IMR-90 (cell line): ENCODE measurements around the gene CIZ1. TPM values are rescaled to one million over a fixed set of nuclear protein-coding genes. Genes with fewer than 3 reads are reported as not detected.

Experiments
- ATAC-seq: fragments of 200-7000 bp; cut with Tn5 transposase; 2 replicates; pipeline ENCODE4 v1.9.1; 2020; ENCODE audit warnings: low read depth, mild to moderate bottlenecking, moderate library complexity
- BruUV-seq: library from RNA; stranded (reverse); fragments of 400-500 nt; replicated peaks from 2 replicates; lab custom pipeline; 2021; lab: Mats Ljungman, UMichigan
- CTCF ChIA-PET: fragments of 300-600 bp; formaldehyde crosslinking; extraction: SDS; loops from one replicate; lab custom pipeline; 2021; ENCODE audit warnings: antibody characterized with exemption; lab: Yijun Ruan, JAX
- POLR2A ChIA-PET: fragments of 300-600 bp; sonication (Branson Sonifier 250); formaldehyde crosslinking; loops from one replicate; lab custom pipeline; 2022; ENCODE audit warnings: antibody characterized with exemption; ENCODE audit not compliant: unreplicated experiment; lab: Charles Lee
- DNase-seq: peaks from one replicate; pipeline ENCODE4 v3.0.0; 2013
- H2AFZ ChIP-seq: replicated peaks from 2 replicates; pipeline ENCODE3; 2013; ENCODE audit warnings: low read length, mild to moderate bottlenecking; ENCODE audit not compliant: poor library complexity
- H2AK5ac ChIP-seq: 2 replicates; pipeline ENCODE4 v1.6.1; 2013; ENCODE audit warnings: low read depth, low read length, inconsistent platforms
- H2AK9ac ChIP-seq: replicated peaks from 2 replicates; pipeline ENCODE3; 2013; ENCODE audit warnings: mild to moderate bottlenecking, low read depth, low read length, moderate library complexity; ENCODE audit not compliant: poor library complexity
- H2BK120ac ChIP-seq: 2 replicates; pipeline ENCODE4 v1.6.1; 2013; ENCODE audit warnings: low read depth, low read length, inconsistent platforms
- H2BK15ac ChIP-seq: 3 replicates; pipeline ENCODE4 v1.6.1; 2013; ENCODE audit warnings: low read depth, low read length, inconsistent platforms
- H2BK20ac ChIP-seq: 2 replicates; pipeline ENCODE4 v1.6.1; 2013; ENCODE audit warnings: low read depth, mild to moderate bottlenecking, inconsistent platforms, low read length, moderate library complexity
- H2BK5ac ChIP-seq: 2 replicates; pipeline ENCODE4 v1.6.1; 2013; ENCODE audit warnings: mild to moderate bottlenecking, low read depth, low read length, inconsistent platforms; ENCODE audit not compliant: poor library complexity, severe bottlenecking
- H3K14ac ChIP-seq: replicated peaks from 2 replicates; pipeline ENCODE4 v1.6.1; 2013; ENCODE audit warnings: low read depth, low read length, inconsistent platforms
- H3K18ac ChIP-seq: 2 replicates; pipeline ENCODE4 v1.6.1; 2013; ENCODE audit warnings: low read depth, low read length, control low read depth
- H3K23ac ChIP-seq: 2 replicates; pipeline ENCODE4 v1.6.1; 2013; ENCODE audit warnings: low read depth, low read length, inconsistent platforms
- H3K27ac ChIP-seq: 2 replicates; pipeline ENCODE4 v1.5.1; 2013; ENCODE audit warnings: mild to moderate bottlenecking, control low read depth, low read length; ENCODE audit not compliant: insufficient read depth
- H3K27me3 ChIP-seq: 2 replicates; pipeline ENCODE4 v1.6.1; 2013; ENCODE audit warnings: low read length; ENCODE audit not compliant: control insufficient read depth, insufficient read depth
- H3K36me3 ChIP-seq: 2 replicates; pipeline ENCODE4 v1.6.1; 2013; ENCODE audit warnings: low read length, mixed read lengths; ENCODE audit not compliant: control insufficient read depth, insufficient read depth
- H3K4ac ChIP-seq: 2 replicates; pipeline ENCODE4 v1.6.1; 2013; ENCODE audit warnings: low read depth, low read length, inconsistent platforms
- H3K4me1 ChIP-seq: 2 replicates; pipeline ENCODE4 v1.6.1; 2013; ENCODE audit warnings: low read length, mixed read lengths; ENCODE audit not compliant: control insufficient read depth, insufficient read depth
- H3K4me2 ChIP-seq: 2 replicates; pipeline ENCODE4 v1.6.1; 2013; ENCODE audit warnings: low read depth, mild to moderate bottlenecking, control low read depth, low read length, moderate library complexity
- H3K4me3 ChIP-seq: 2 replicates; pipeline ENCODE4 v1.5.1; 2013; ENCODE audit warnings: low read depth, mild to moderate bottlenecking, control low read depth, low read length, moderate library complexity; ENCODE audit not compliant: insufficient read depth
- H3K56ac ChIP-seq: 2 replicates; pipeline ENCODE4 v1.6.1; 2013; ENCODE audit warnings: low read length, inconsistent platforms; ENCODE audit not compliant: insufficient read depth; ENCODE audit errors: extremely low read depth
- H3K79me1 ChIP-seq, 2 experiments: 2 replicates each; pipeline ENCODE4 v1.6.1; 2013; ENCODE audit warnings: low read length in 2 of 2, inconsistent platforms in 1 of 2, low read depth in 1 of 2
- H3K9ac ChIP-seq: 2 replicates; pipeline ENCODE4 v1.6.1; 2013; ENCODE audit warnings: low read depth, low read length, control low read depth
- H3K9me1 ChIP-seq: 2 replicates; pipeline ENCODE4 v1.6.1; 2013; ENCODE audit warnings: low read length, inconsistent platforms; ENCODE audit not compliant: insufficient read depth
- H3K9me3 ChIP-seq: 2 replicates; pipeline ENCODE4 v1.6.1; 2013; ENCODE audit warnings: low read length; ENCODE audit not compliant: control insufficient read depth, insufficient read depth
- H4K20me1 ChIP-seq: 2 replicates; pipeline ENCODE4 v1.6.1; 2013; ENCODE audit warnings: low read length, inconsistent platforms; ENCODE audit not compliant: insufficient read depth
- H4K5ac ChIP-seq: 2 replicates; pipeline ENCODE4 v1.6.1; 2013; ENCODE audit warnings: mild to moderate bottlenecking, low read depth, low read length, control low read depth
- H4K8ac ChIP-seq, 2 experiments: 2 replicates each; pipeline ENCODE4 v1.6.1; 2013; ENCODE audit warnings: low read depth in 2 of 2, low read length in 2 of 2, control low read depth in 1 of 2, inconsistent platforms in 1 of 2
- H4K91ac ChIP-seq: 2 replicates; pipeline ENCODE4 v1.6.1; 2013; ENCODE audit warnings: low read depth, low read length, inconsistent platforms; ENCODE audit not compliant: insufficient read depth
- BHLHE40 ChIP-seq: fragments of 150-350 bp; IDR thresholded peaks from 2 replicates; pipeline ENCODE4 v1.6.1; 2016; ENCODE audit warnings: mild to moderate bottlenecking, low read depth, low read length
- CEBPB ChIP-seq: IDR thresholded peaks from 2 replicates; pipeline ENCODE4 v1.6.1; 2012; ENCODE audit warnings: low read depth, low read length, improper control_type of control experiment
- MAZ ChIP-seq: IDR thresholded peaks from 2 replicates; pipeline ENCODE4 v1.6.1; 2012; ENCODE audit warnings: low read depth, mild to moderate bottlenecking, low read length, improper control_type of control experiment, moderate library complexity, borderline replicate concordance
- MXI1 ChIP-seq: IDR thresholded peaks from 2 replicates; pipeline ENCODE4 v1.6.1; 2012; ENCODE audit warnings: low read depth, mild to moderate bottlenecking, low read length, moderate library complexity, borderline replicate concordance
- POLR2A ChIP-seq: IDR thresholded peaks from 2 replicates; pipeline ENCODE4 v1.6.1; 2012; ENCODE audit warnings: mild to moderate bottlenecking, low read depth, low read length
- RCOR1 ChIP-seq: IDR thresholded peaks from 2 replicates; pipeline ENCODE4 v1.6.1; 2012; ENCODE audit warnings: mild to moderate bottlenecking, low read length, improper control_type of control experiment; ENCODE audit not compliant: insufficient replicate concordance
- RFX5 ChIP-seq: IDR thresholded peaks from 2 replicates; pipeline ENCODE4 v1.8.0; 2012; ENCODE audit warnings: low read depth, mild to moderate bottlenecking, low read length, moderate library complexity
- SMC3 ChIP-seq: fragments of 150-350 bp; IDR thresholded peaks from 2 replicates; pipeline ENCODE4 v1.6.1; 2016; ENCODE audit warnings: low read depth, mild to moderate bottlenecking, antibody characterized with exemption, low read length, moderate library complexity
- WGBS, 2 experiments: methylation state at CpG; one replicate each; pipeline versions ENCODE4 v1.1.5 to v1.1.7; 2013; ENCODE audit warnings: missing lambda C conversion rate in 2 of 2; ENCODE audit not compliant: insufficient read length in 1 of 2; ENCODE audit errors: extremely low coverage in 2 of 2; 5-methylcytosine and 5-hydroxymethylcytosine counted together
- dilution Hi-C: fragments of 300-500 bp; cut with HindIII; formaldehyde crosslinking; loops from one replicate; pipeline ENCODE4 v1.14.3; 2018; ENCODE audit warnings: low sequenced_read_pairs; ENCODE audit not compliant: unreplicated experiment
- in situ Hi-C: fragments of 300-500 bp; cut with MboI; formaldehyde crosslinking; loops from 3 replicates; pipeline ENCODE4 v1.14.3; 2019; ENCODE audit warnings: low sequenced_read_pairs, inconsistent platforms, mixed read lengths
- intact Hi-C: fragments of 100-400 bp; cut with micrococcal nuclease; formaldehyde crosslinking; loops from 2 replicates; pipeline ENCODE4 v1.10.0; 2022
- polyA plus RNA-seq, 3 experiments: library from polyadenylated mRNA; depleted of rRNA; stranded (reverse); fragments of >200 nt; gene quantifications; 2 replicates each; pipeline ENCODE4 v1.2.3, GENCODE V29; 2012; ENCODE audit warnings: low replicate concordance in 1 of 3
- total RNA-seq: library from RNA; depleted of rRNA; stranded (reverse); fragments of >200 nt; gene quantifications from 2 replicates; pipeline ENCODE4 v1.2.3, GENCODE V29; 2012
- TF ChIP-seq, protein P1 (sequence below): fragments of 150-350 bp; IDR thresholded peaks from 2 replicates; pipeline ENCODE4 v1.6.1; 2016; ENCODE audit warnings: low read depth, mild to moderate bottlenecking, low read length, moderate library complexity, borderline replicate concordance

The CIZ1 gene
- total and polyA plus RNA-seq, 2 of the 4 experiments (the other 2 are of a cell fraction) = 13.8 to 51.9 TPM

DNA sequence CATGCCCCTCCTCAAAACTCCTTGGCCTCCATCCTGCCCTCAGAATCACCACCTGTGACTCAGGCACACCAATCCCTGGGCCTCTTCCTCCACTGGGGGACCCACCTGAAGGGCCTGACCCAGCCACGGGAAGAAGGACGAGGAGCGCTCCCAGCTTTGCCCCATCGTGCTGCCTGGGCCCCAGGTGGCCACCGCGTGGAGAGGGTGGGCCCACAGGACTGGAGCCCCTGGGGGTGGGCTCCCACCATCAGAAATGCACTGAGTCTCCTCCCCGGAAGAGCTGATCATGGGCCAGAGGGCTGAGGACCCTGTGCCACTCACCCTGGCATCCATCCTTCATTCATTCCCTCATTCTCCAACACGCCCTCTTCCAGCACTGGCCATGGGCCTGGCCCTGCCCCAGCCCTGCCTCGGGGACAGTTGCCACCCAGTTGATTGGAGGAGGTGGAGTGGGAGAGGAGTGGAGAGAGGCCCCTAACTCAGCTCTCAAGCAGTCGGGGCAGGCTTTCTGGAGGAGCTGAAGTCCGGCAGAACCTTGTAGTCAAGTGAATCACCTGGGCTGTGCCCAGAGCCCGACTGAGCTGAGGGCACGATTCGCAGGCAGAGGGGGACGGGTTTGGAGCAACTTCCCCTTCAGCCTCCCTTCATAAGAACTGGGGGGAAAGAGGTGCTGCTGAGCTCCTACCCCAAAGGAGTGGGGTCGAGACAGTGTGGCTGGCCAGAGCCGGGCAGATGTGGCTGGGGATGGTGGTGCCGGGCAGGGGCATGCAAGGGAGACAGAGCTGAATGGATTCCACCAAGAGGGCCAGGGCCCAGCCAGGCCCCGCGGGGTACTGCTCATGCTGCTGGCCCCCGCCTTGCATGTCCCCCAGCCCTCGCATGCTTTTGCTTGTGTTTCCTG, 41.4 kb upstream of the CIZ1 start (continued):
- no peak for TF ChIP-seq MAZ

GRCh38 chr9:128231638-128232527, 40.5 kb upstream of the CIZ1 start:
- no peak overlapping the region for H3K14ac ChIP-seq
- ATAC-seq = no peak
- H2AFZ ChIP-seq = no peak overlapping the region
- no peak overlapping the region for H4K5ac ChIP-seq
- BruUV-seq = no TSS peak
- H3K27me3 ChIP-seq = no peaks in the 10 kb centered on the region
- no peaks in the 10 kb centered on the region for H3K9me1 ChIP-seq
- no peak overlapping the region for H3K9ac ChIP-seq
- ChIA-PET POLR2A (no interaction called here), CTCF (no interaction called here)
- no peak overlapping the region for H3K23ac ChIP-seq
- H3K4me1 ChIP-seq = no peaks in the 10 kb centered on the region
- WGBS, 2 experiments = 100% methylated on average over 5 of the region's 16 CpGs; no CpG with 5 or more reads in 1 of the 2 experiments
- H2AK9ac ChIP-seq = peak overlapping the region; percentile 16
- H3K27ac ChIP-seq = no peak overlapping the region
- H3K36me3 ChIP-seq = no peaks in the 10 kb centered on the region
- no peak overlapping the region for H3K4ac ChIP-seq
- no peak overlapping the region for H2AK5ac ChIP-seq
- H3K4me2 ChIP-seq = no peak overlapping the region
- H4K8ac ChIP-seq = no peak overlapping the region
- H3K79me1 ChIP-seq = no peaks in the 10 kb centered on the region
- H3K9me3 ChIP-seq = no peaks in the 10 kb centered on the region
- H3K18ac ChIP-seq = no peak overlapping the region
- in situ Hi-C loops = no loop called here
- H3K4me3 ChIP-seq = no peak overlapping the region
- intact Hi-C loops = no loop called here
- dilution Hi-C loops = no loop called here
- H2BK20ac ChIP-seq = no peak overlapping the region
- H2BK15ac ChIP-seq = no peak overlapping the region
- DNase-seq = no peak
- no peak overlapping the region for H2BK5ac ChIP-seq
- no peak overlapping the region for H3K56ac ChIP-seq
- TF ChIP-seq CEBPB (no peak), SMC3 (no peak), BHLHE40 (no peak), POLR2A (no peak), MAZ (no peak), RFX5 (no peak), MXI1 (no peak), RCOR1 (no peak)
- TF ChIP-seq, protein P1, sequence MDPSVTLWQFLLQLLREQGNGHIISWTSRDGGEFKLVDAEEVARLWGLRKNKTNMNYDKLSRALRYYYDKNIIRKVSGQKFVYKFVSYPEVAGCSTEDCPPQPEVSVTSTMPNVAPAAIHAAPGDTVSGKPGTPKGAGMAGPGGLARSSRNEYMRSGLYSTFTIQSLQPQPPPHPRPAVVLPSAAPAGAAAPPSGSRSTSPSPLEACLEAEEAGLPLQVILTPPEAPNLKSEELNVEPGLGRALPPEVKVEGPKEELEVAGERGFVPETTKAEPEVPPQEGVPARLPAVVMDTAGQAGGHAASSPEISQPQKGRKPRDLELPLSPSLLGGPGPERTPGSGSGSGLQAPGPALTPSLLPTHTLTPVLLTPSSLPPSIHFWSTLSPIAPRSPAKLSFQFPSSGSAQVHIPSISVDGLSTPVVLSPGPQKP = no peak
- H2BK120ac ChIP-seq = no peak overlapping the region
- H4K20me1 ChIP-seq = no peaks in the 10 kb centered on the region
- no peak overlapping the region for H4K91ac ChIP-seq
